Measurements from ENCODE around the gene OTULIN. TPM values are rescaled to one million over a fixed set of nuclear protein-coding genes. Genes with fewer than 3 reads are reported as not detected.

OTULIN gene
- total and polyA plus RNA-seq, 2 donors (not counting 1 experiment from before 2014, with no cell fraction given), result 9.8 to 17.8 TPM

- Histone ChIP-seq H3K9me3 (ENCODE audit: control insufficient read depth, insufficient read depth, low read depth, low read length) (no peaks in the 10 kb centered on the region), H4K20me1 (ENCODE audit: control insufficient read depth, extremely low read depth, insufficient read depth, low read length) (no peaks in the 10 kb centered on the region), H3K27ac (ENCODE audit: insufficient read depth, low read length) (no peak overlapping the region), H3K36me3 (ENCODE audit: control insufficient read depth, insufficient read depth, low read length) (peaks cover 5% of the 10 kb centered on the region), H3K4me2 (ENCODE audit: extremely low read depth, insufficient read depth, low read length) (no peak overlapping the region), H3K79me2 (ENCODE audit: control insufficient read depth, insufficient read depth, low read length) (no peaks in the 10 kb centered on the region), H3K27me3 (ENCODE audit: control insufficient read depth, insufficient read depth, low read length) (no peaks in the 10 kb centered on the region), H3K9ac (ENCODE audit: insufficient read depth, low read length) (no peak overlapping the region), H3K4me1 (ENCODE audit: control insufficient read depth, extremely low read depth, insufficient read depth, low read length) (peaks cover 4% of the 10 kb centered on the region), H2AFZ (ENCODE audit: low read length) (no peak overlapping the region), H3K4me3 (replicated peaks in 1 of 4; ENCODE audit: control extremely low read depth in 1 of 4, insufficient read depth in 1 of 4, low read depth in 3 of 4, low read length in 4 of 4) (no peak overlapping the region)
- no peak for DNase-seq (ENCODE audit: low read depth in 2 of 2)
- TF ChIP-seq, protein P1, sequence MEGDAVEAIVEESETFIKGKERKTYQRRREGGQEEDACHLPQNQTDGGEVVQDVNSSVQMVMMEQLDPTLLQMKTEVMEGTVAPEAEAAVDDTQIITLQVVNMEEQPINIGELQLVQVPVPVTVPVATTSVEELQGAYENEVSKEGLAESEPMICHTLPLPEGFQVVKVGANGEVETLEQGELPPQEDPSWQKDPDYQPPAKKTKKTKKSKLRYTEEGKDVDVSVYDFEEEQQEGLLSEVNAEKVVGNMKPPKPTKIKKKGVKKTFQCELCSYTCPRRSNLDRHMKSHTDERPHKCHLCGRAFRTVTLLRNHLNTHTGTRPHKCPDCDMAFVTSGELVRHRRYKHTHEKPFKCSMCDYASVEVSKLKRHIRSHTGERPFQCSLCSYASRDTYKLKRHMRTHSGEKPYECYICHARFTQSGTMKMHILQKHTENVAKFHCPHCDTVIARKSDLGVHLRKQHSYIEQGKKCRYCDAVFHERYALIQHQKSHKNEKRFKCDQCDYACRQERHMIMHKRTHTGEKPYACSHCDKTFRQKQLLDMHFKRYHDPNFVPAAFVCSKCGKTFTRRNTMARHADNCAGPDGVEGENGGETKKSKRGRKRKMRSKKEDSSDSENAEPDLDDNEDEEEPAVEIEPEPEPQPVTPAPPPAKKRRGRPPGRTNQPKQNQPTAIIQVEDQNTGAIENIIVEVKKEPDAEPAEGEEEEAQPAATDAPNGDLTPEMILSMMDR (conservative IDR thresholded peaks at IDR 0.05 in 1 of 2, IDR thresholded peaks at IDR 0.05 in 1 of 2; ENCODE audit: low read depth in 1 of 2, low read length in 2 of 2), result no peak
- TF ChIP-seq EZH2 (IDR thresholded peaks at IDR 0.05; ENCODE audit: low read length, missing control alignments), result no peak
These were observed 37.8 kb downstream of the OTULIN start for GRCh38 chr5:14702238-14702839.

- no peak overlapping the region for H3K9ac ChIP-seq (ENCODE audit: insufficient read depth, low read length)
- H3K4me1 ChIP-seq (ENCODE audit: control insufficient read depth, extremely low read depth, insufficient read depth, low read length), result peaks cover 4% of the 10 kb centered on the region
- H4K20me1 ChIP-seq (ENCODE audit: control insufficient read depth, extremely low read depth, insufficient read depth, low read length), result no peaks in the 10 kb centered on the region
- TF ChIP-seq, protein P1 (conservative IDR thresholded peaks at IDR 0.05 in 1 of 2, IDR thresholded peaks at IDR 0.05 in 1 of 2; ENCODE audit: low read depth in 1 of 2, low read length in 2 of 2), result no peak
- TF ChIP-seq EZH2 (IDR thresholded peaks at IDR 0.05; ENCODE audit: low read length, missing control alignments), result no peak
- no peak overlapping the region for H3K4me2 ChIP-seq (ENCODE audit: extremely low read depth, insufficient read depth, low read length)
- H3K27me3 ChIP-seq (ENCODE audit: control insufficient read depth, insufficient read depth, low read length), result no peaks in the 10 kb centered on the region
- DNase-seq (ENCODE audit: low read depth in 2 of 2), result no peak
- H3K27ac ChIP-seq (ENCODE audit: insufficient read depth, low read length), result no peak overlapping the region
- no peaks in the 10 kb centered on the region for H3K9me3 ChIP-seq (ENCODE audit: control insufficient read depth, insufficient read depth, low read depth, low read length)
- no peak overlapping the region for H2AFZ ChIP-seq (ENCODE audit: low read length)
- no peaks in the 10 kb centered on the region for H3K79me2 ChIP-seq (ENCODE audit: control insufficient read depth, insufficient read depth, low read length)
- peaks cover 8% of the 10 kb centered on the region for H3K36me3 ChIP-seq (ENCODE audit: control insufficient read depth, insufficient read depth, low read length)
- H3K4me3 ChIP-seq (replicated peaks in 1 of 4; ENCODE audit: control extremely low read depth in 1 of 4, insufficient read depth in 1 of 4, low read depth in 3 of 4, low read length in 4 of 4), result no peak overlapping the region
These were observed 41.0 kb downstream of the OTULIN start for GRCh38 chr5:14705556-14705955.

- peaks cover 4% of the 10 kb centered on the region for H3K4me1 ChIP-seq (ENCODE audit: control insufficient read depth, extremely low read depth, insufficient read depth, low read length)
- no peaks in the 10 kb centered on the region for H3K9me3 ChIP-seq (ENCODE audit: control insufficient read depth, insufficient read depth, low read depth, low read length)
- peaks cover 8% of the 10 kb centered on the region for H3K36me3 ChIP-seq (ENCODE audit: control insufficient read depth, insufficient read depth, low read length)
- no peak overlapping the region for H3K4me3 ChIP-seq (replicated peaks in 1 of 4; ENCODE audit: control extremely low read depth in 1 of 4, insufficient read depth in 1 of 4, low read depth in 3 of 4, low read length in 4 of 4)
- H4K20me1 ChIP-seq (ENCODE audit: control insufficient read depth, extremely low read depth, insufficient read depth, low read length), result no peaks in the 10 kb centered on the region
- H3K79me2 ChIP-seq (ENCODE audit: control insufficient read depth, insufficient read depth, low read length), result no peaks in the 10 kb centered on the region
- peak overlapping the region; percentile 41 for H3K27ac ChIP-seq (ENCODE audit: insufficient read depth, low read length)
- TF ChIP-seq, protein P1 (conservative IDR thresholded peaks at IDR 0.05 in 1 of 2, IDR thresholded peaks at IDR 0.05 in 1 of 2; ENCODE audit: low read depth in 1 of 2, low read length in 2 of 2), result no peak
- no peak for TF ChIP-seq EZH2 (IDR thresholded peaks at IDR 0.05; ENCODE audit: low read length, missing control alignments)
- H2AFZ ChIP-seq (ENCODE audit: low read length), result peak overlapping the region; percentile 43
- peak; percentile 62 to 72 for DNase-seq (ENCODE audit: low read depth in 2 of 2)
- peak overlapping the region; percentile 21 for H3K4me2 ChIP-seq (ENCODE audit: extremely low read depth, insufficient read depth, low read length)
- no peaks in the 10 kb centered on the region for H3K27me3 ChIP-seq (ENCODE audit: control insufficient read depth, insufficient read depth, low read length)
- no peak overlapping the region for H3K9ac ChIP-seq (ENCODE audit: insufficient read depth, low read length)
These were observed 42.1 kb downstream of the OTULIN start for GRCh38 chr5:14706615-14707021.

Data from fibroblast of lung (primary cell).